Endothelial cell of umbilical vein (primary cell): ENCODE results near the gene ZNRF3. TPM values are rescaled to one million over a fixed set of nuclear protein-coding genes. Genes with fewer than 3 reads are reported as not detected.

ENCODE experiments used
- BruUV-seq: library from RNA; stranded (reverse); fragments of 400-500 nt; replicated peaks from 2 replicates; lab custom pipeline; 2021; lab: Mats Ljungman, UMichigan
- CTCF ChIA-PET: fragments of 300-600, 350-600 bp; sonication (Branson Sonifier 250); formaldehyde crosslinking; loops from one replicate; lab custom pipeline; 2021; ENCODE audit warnings: antibody characterized with exemption, inconsistent platforms; lab: Charles Lee
- POLR2A ChIA-PET: fragments of 300-600, 350-600 bp; sonication (Branson Sonifier 250); formaldehyde crosslinking; loops from one replicate; lab custom pipeline; 2021; ENCODE audit warnings: antibody characterized with exemption, inconsistent platforms; lab: Charles Lee
- DNase-seq: peaks from one replicate; pipeline ENCODE4 v3.0.0-alpha.2; 2011; ENCODE audit warnings: low read depth, low spot score
- FAIRE-seq: peaks from 2 replicates; lab custom pipeline; 2011; peaks lifted over from hg19 to GRCh38; lab: Jason Lieb, UNC
- H2AFZ ChIP-seq: 2 replicates; pipeline ENCODE4 v1.6.0; 2012; ENCODE audit warnings: low read depth, low read length, control low read depth, inconsistent platforms
- H3K27ac ChIP-seq: 2 replicates; pipeline ENCODE4 v1.5.1; 2011; ENCODE audit warnings: low read depth, mild to moderate bottlenecking, control low read depth, low read length, moderate library complexity; ENCODE audit not compliant: insufficient read depth
- H3K27me3 ChIP-seq, 2 experiments: 2 replicates each; pipeline versions ENCODE4 v1.6.0 to v1.6.1; 2011; ENCODE audit warnings: low read length in 2 of 2, mixed read lengths in 1 of 2; ENCODE audit not compliant: control insufficient read depth in 2 of 2, insufficient read depth in 2 of 2
- H3K36me3 ChIP-seq, 2 experiments: 2 replicates in 1 of 2; 3 replicates in 1 of 2; pipeline ENCODE4 v1.5.1; 2011; ENCODE audit warnings: low read length in 2 of 2, mild to moderate bottlenecking in 1 of 2, moderate library complexity in 1 of 2; ENCODE audit not compliant: control insufficient read depth in 2 of 2, insufficient read depth in 2 of 2; ENCODE audit errors: extremely low read depth in 1 of 2
- H3K4me1 ChIP-seq: 3 replicates; pipeline ENCODE4 v1.5.1; 2011; ENCODE audit warnings: mild to moderate bottlenecking, low read length; ENCODE audit not compliant: control insufficient read depth, insufficient read depth; ENCODE audit errors: extremely low read depth
- H3K4me2 ChIP-seq: 2 replicates; pipeline ENCODE4 v1.6.1; 2011; ENCODE audit warnings: low read length, control low read depth, mixed read lengths; ENCODE audit not compliant: insufficient read depth
- H3K4me3 ChIP-seq, 3 experiments: fragments of 200-600 bp in 1 of 3; sonication (generic), shearing (Covaris generic) in 1 of 3; replicated peaks in 1 of 3; 2 replicates each; pipeline ENCODE4 v1.5.1; 2011 to 2016; ENCODE audit warnings: control low read depth in 3 of 3, low read length in 3 of 3, mild to moderate bottlenecking in 2 of 3, inconsistent platforms in 1 of 3, low read depth in 1 of 3, moderate library complexity in 1 of 3; ENCODE audit not compliant: insufficient read depth in 1 of 3
- H3K79me2 ChIP-seq: 2 replicates; pipeline ENCODE4 v1.6.0; 2012; ENCODE audit warnings: low read length, inconsistent platforms; ENCODE audit not compliant: control insufficient read depth, insufficient read depth
- H3K9ac ChIP-seq: replicated peaks from 2 replicates; pipeline ENCODE3; 2011; ENCODE audit warnings: low read length, control low read depth; ENCODE audit not compliant: insufficient read depth; ENCODE audit errors: extremely low read depth
- H3K9me1 ChIP-seq: replicated peaks from 3 replicates; pipeline ENCODE4 v1.6.0; 2011; ENCODE audit warnings: mild to moderate bottlenecking, low read length; ENCODE audit not compliant: control insufficient read depth, insufficient read depth; ENCODE audit errors: extremely low read depth
- H3K9me3 ChIP-seq: replicated peaks from 2 replicates; pipeline ENCODE4 v1.5.1; 2012; ENCODE audit warnings: low read length, inconsistent platforms; ENCODE audit not compliant: control insufficient read depth, insufficient read depth
- H4K20me1 ChIP-seq: replicated peaks from 2 replicates; pipeline ENCODE3; 2011; ENCODE audit warnings: mild to moderate bottlenecking, low read length; ENCODE audit not compliant: control insufficient read depth, insufficient read depth; ENCODE audit errors: extremely low read depth
- EZH2 ChIP-seq: IDR thresholded peaks from 2 replicates; pipeline ENCODE4 v1.6.1; 2012; ENCODE audit warnings: borderline replicate concordance, low read depth, mild to moderate bottlenecking, moderate library complexity, low read length, inconsistent platforms; ENCODE audit not compliant: severe bottlenecking
- FOS ChIP-seq: IDR thresholded peaks from 2 replicates; pipeline ENCODE4 v1.6.1; 2011; ENCODE audit warnings: mild to moderate bottlenecking, low read length, moderate library complexity, borderline replicate concordance; ENCODE audit not compliant: insufficient read depth
- GATA2 ChIP-seq: IDR thresholded peaks from 2 replicates; pipeline ENCODE4 v1.7.0; 2011; ENCODE audit warnings: low read depth, mild to moderate bottlenecking, moderate library complexity, mixed read lengths, low read length; ENCODE audit not compliant: insufficient read length, insufficient read depth
- JUN ChIP-seq: IDR thresholded peaks from 2 replicates; pipeline ENCODE4 v1.6.1; 2011; ENCODE audit warnings: borderline replicate concordance, low read depth; ENCODE audit not compliant: insufficient read length, insufficient read depth
- MAX ChIP-seq: IDR thresholded peaks from 2 replicates; pipeline ENCODE4 v1.6.1; 2011; ENCODE audit not compliant: insufficient read depth, insufficient read length
- MYC ChIP-seq: IDR thresholded peaks from one replicate; pipeline ENCODE4 v1.6.1; 2011; ENCODE audit warnings: mild to moderate bottlenecking, low read depth, low read length
- POLR2A ChIP-seq: IDR thresholded peaks from 2 replicates; pipeline ENCODE4 v1.6.1; 2012; ENCODE audit warnings: low read depth, mild to moderate bottlenecking, control low read depth, low read length
- POLR2AphosphoS5 ChIP-seq: IDR thresholded peaks from 2 replicates; pipeline ENCODE4 v1.6.1; 2012; ENCODE audit warnings: low read depth, mild to moderate bottlenecking, control low read depth, low read length, moderate library complexity; ENCODE audit not compliant: insufficient read depth
- dilution Hi-C: fragments of 300-500 bp; cut with MboI; formaldehyde crosslinking; loops from one replicate; pipeline ENCODE4 v1.15.0; 2019; ENCODE audit warnings: low sequenced_read_pairs; ENCODE audit not compliant: extremely low pct_ligation_motif_present
- intact Hi-C: fragments of 100-400 bp; cut with micrococcal nuclease; formaldehyde crosslinking; loops from one replicate; pipeline ENCODE4 v1.10.0; 2022
- polyA plus RNA-seq, 4 experiments: library from polyadenylated mRNA; depleted of rRNA in 3 of 4; stranded (reverse) in 3 of 4; unstranded in 1 of 4; fragments of >200 nt; gene quantifications; 2 replicates each; pipeline versions ENCODE4 v1.2.1 to v1.2.3, GENCODE V29; 2011 to 2012; ENCODE audit warnings: missing spikeins in 1 of 4
- total RNA-seq: library from RNA; stranded (reverse); gene quantifications from 2 replicates; pipeline ENCODE4 v1.2.3, GENCODE V29; 2021
- TF ChIP-seq, protein P1 (sequence below), 2 donors: IDR thresholded peaks; 1 replicate in 1 of 2; 2 replicates in 1 of 2; pipeline ENCODE4 v1.5.1; 2011; ENCODE audit warnings: low read length in 2 of 2, mild to moderate bottlenecking in 2 of 2, moderate library complexity in 2 of 2, control low read depth in 1 of 2, inconsistent platforms in 1 of 2, low read depth in 1 of 2; ENCODE audit not compliant: insufficient read depth in 1 of 2; ENCODE audit errors: extremely low read depth in 1 of 2

The ZNRF3 gene
- total and polyA plus RNA-seq, 2 donors (not counting 3 experiments of a cell fraction or from before 2014, with no cell fraction given), result 2.7 to 5.2 TPM

DNA sequence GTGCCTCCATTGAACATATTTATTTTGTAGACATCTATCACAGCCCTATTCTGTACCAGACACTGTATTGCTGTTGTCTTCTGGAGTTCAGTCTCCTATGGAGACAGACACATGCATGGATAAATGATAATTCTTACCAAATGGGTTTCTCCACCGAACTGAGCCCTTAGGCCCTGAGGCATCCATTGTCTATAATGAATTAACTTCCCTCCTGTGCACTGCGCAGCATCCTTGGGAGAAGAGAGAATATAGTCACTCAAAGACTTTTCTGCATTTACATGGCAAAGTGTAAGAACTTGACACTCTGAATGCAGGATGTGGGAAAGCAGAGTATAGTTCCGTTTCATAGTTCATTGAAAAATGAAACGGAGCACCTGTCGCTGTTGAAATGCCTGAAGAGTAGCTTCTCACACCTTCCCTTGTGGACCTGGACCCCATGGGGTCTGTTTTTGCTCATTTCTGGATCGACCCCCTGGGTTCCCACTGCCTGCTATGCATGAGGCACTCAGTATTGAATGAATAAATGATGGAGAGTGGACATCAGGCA is 6.2 kb downstream of the ZNRF3 start:
- peaks cover 3% of the 10 kb centered on the region for H3K4me1 ChIP-seq
- no peak for FAIRE-seq
- TF ChIP-seq MAX (no peak), POLR2A (no peak), JUN (no peak), MYC (no peak), EZH2 (no peak), POLR2AphosphoS5 (no peak), FOS (no peak), GATA2 (no peak)
- TF ChIP-seq, protein P1, sequence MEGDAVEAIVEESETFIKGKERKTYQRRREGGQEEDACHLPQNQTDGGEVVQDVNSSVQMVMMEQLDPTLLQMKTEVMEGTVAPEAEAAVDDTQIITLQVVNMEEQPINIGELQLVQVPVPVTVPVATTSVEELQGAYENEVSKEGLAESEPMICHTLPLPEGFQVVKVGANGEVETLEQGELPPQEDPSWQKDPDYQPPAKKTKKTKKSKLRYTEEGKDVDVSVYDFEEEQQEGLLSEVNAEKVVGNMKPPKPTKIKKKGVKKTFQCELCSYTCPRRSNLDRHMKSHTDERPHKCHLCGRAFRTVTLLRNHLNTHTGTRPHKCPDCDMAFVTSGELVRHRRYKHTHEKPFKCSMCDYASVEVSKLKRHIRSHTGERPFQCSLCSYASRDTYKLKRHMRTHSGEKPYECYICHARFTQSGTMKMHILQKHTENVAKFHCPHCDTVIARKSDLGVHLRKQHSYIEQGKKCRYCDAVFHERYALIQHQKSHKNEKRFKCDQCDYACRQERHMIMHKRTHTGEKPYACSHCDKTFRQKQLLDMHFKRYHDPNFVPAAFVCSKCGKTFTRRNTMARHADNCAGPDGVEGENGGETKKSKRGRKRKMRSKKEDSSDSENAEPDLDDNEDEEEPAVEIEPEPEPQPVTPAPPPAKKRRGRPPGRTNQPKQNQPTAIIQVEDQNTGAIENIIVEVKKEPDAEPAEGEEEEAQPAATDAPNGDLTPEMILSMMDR (IDR thresholded peaks at IDR 0.05; ENCODE audit: extremely low read depth in 1 of 2, insufficient read depth in 1 of 2, low read depth in 1 of 2, low read length in 2 of 2), result no peak
- no peaks in the 10 kb centered on the region for H4K20me1 ChIP-seq
- H3K4me2 ChIP-seq, result no peak overlapping the region
- ChIA-PET POLR2A (no interaction called here), CTCF (no interaction called here)
- H3K27me3 ChIP-seq, result no peaks in the 10 kb centered on the region
- peaks cover 7% of the 10 kb centered on the region for H3K79me2 ChIP-seq
- H3K36me3 ChIP-seq, result no peaks in the 10 kb centered on the region
- H3K9me3 ChIP-seq, result no peaks in the 10 kb centered on the region
- H3K9ac ChIP-seq, result no peak overlapping the region
- dilution Hi-C loops, result no loop called here
- no peak overlapping the region for H3K27ac ChIP-seq
- intact Hi-C loops, result no loop called here
- no peak for DNase-seq
- H3K4me3 ChIP-seq, result no peak overlapping the region
- H2AFZ ChIP-seq, result no peak overlapping the region
- no peaks in the 10 kb centered on the region for H3K9me1 ChIP-seq
- BruUV-seq, result no TSS peak
